Adrenal gland (tissue), 12 donors: ENCODE data around the gene CLMN. TPM values are rescaled to one million over a fixed set of nuclear protein-coding genes. Genes with fewer than 3 reads are reported as not detected.
A peak's percentile ranks its signal among the peaks of the same experiment; 100 is the strongest.

Experiments used
- DNase-seq, 7 donors: peaks; one replicate each; pipeline ENCODE4 v3.0.0-alpha.2; 2019 to 2020
- H3K27ac ChIP-seq, 5 donors: fragments of 200-600 bp; sonication (generic) in 4 of 5; 1 replicate in 3 of 5; 2 replicates in 2 of 5; pipeline versions ENCODE4 v1.5.1 to v1.8.0; 2016 to 2020; ENCODE audit warnings: mild to moderate bottlenecking in 1 of 5
- H3K27me3 ChIP-seq: fragments of 200-600 bp; 2 replicates; pipeline ENCODE4 v1.8.0; 2021
- H3K36me3 ChIP-seq, 2 donors: fragments of 200-600 bp; replicated peaks in 1 of 2; 1 replicate in 1 of 2; 2 replicates in 1 of 2; pipeline versions ENCODE4 v1.5.1 to v1.8.0; 2018 to 2022
- H3K4me1 ChIP-seq, 2 donors: fragments of 200-600 bp; replicated peaks in 1 of 2; 1 replicate in 1 of 2; 2 replicates in 1 of 2; pipeline versions ENCODE4 v1.5.1 to v1.8.0; 2018 to 2021
- H3K4me3 ChIP-seq, 4 donors: fragments of 200-600 bp; sonication (generic) in 3 of 4; one replicate each; pipeline ENCODE4 v1.5.1; 2016 to 2018
- H3K9me3 ChIP-seq, 3 donors: fragments of 200-600 bp; sonication (generic) in 1 of 3; replicated peaks in 1 of 3; 1 replicate in 2 of 3; 2 replicates in 1 of 3; pipeline versions ENCODE4 v1.5.1 to v1.8.0; 2016 to 2021
- CTCF ChIP-seq, 6 experiments: fragments of 450-650 bp in 4 of 6; fragments of 200-600 bp in 2 of 6; sonication (generic) in 1 of 6; IDR thresholded peaks; 1 replicate in 5 of 6; 2 replicates in 1 of 6; pipeline versions ENCODE4 v1.5.1 to v1.8.0; 2016 to 2021; ENCODE audit warnings: antibody characterized with exemption in 6 of 6, mild to moderate bottlenecking in 2 of 6, moderate library complexity in 1 of 6
- POLR2A ChIP-seq, 2 donors: fragments of 450-650 bp; IDR thresholded peaks; one replicate each; pipeline ENCODE4 v1.6.1; 2017; ENCODE audit warnings: antibody characterized with exemption in 2 of 2, mild to moderate bottlenecking in 2 of 2, moderate library complexity in 1 of 2
- WGBS, 4 donors: extraction: QIAGEN DNeasy Blood & Tissue Kit in 2 of 4; methylation state at CpG; one replicate each; pipeline versions ENCODE4 v1.1.5 to v1.1.7; 2013 to 2017; 5-methylcytosine and 5-hydroxymethylcytosine counted together
- intact Hi-C, 2 donors: fragments of 100-400 bp; cut with DNase I; formaldehyde crosslinking; loops; one replicate each; pipeline versions ENCODE4 v1.14.1 to v1.15.0; 2022 to 2023
- polyA plus RNA-seq, 3 donors: library from polyadenylated mRNA; stranded (reverse); fragments of 200-250 nt in 2 of 3; fragments of 350-450 nt in 1 of 3; fragmentation: Illumina TruSeq in 1 of 3; extraction: RNeasy Lipid Tissue Mini Kit (QIAGEN cat#74804) in 1 of 3; gene quantifications; one replicate each; pipeline ENCODE4 v1.2.3, GENCODE V29; 2013 to 2014
- total RNA-seq, 9 donors: library from RNA; depleted of rRNA in 4 of 9; stranded (reverse); fragments of >200 nt in 4 of 9; fragments of 120-200 nt in 1 of 9; fragmentation: NEBNext Ultra II Directional in 1 of 9; extraction: Animal tissue kit (Norgen Biotek cat#: 25700) in 1 of 9; gene quantifications; one replicate each; pipeline versions ENCODE4 v1.1.0 to v1.2.4, GENCODE V29; 2013 to 2023
- donor health status: healthy with polysubstance abuse.
- donor health status: Bipolar disorder and iron deficiency.
- donor health status: DM: yes; HTN: yes; CAD: no.
- donor health status: DM: no; HTN: no; CAD: no.
- donor health status: DM: no; HTN: no; CAD: no.
- donor health status: DM: yes; HTN: yes; CAD: no.

The CLMN gene
- total and polyA plus RNA-seq, 12 donors: 2.7 to 9.5 (median 4.9) TPM

DNA sequence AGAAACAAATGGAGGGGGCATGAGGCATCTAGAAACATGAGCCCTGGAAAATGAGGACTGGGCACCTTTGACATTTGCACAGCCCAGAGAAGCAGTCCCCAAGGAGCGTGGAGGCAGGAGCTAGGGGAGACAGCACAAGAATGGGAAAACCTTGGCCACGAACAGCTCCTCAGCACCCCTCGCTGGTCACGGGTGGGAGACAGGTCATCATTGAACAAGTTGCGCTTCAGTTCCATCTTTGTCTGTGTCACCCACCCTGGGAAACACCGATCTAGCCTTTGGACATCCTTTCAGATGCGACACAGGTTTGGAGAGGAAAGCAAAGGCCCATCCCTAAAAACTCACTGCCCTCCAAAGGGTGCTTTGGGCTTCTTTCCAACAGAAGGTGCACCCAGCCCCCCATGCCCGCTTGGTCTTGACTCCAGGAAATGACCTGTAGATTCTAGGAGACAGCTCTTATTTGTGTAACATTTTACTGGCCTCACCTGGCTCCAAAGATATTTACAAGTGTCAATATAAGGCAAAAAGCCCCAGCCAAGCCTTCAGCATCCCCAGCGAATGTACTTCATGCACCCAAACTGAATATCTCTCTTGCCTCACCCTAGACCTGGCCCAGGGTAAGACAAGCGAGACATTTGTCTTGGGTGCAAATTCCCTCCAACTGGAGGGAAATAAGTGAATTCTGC is 28.8 kb upstream of the CLMN start:
- no peaks in the 10 kb centered on the region for H3K4me1 ChIP-seq
- TF ChIP-seq POLR2A (IDR thresholded peaks at IDR 0.05) (no peak), CTCF (IDR thresholded peaks at IDR 0.05) (no peak)
- H3K4me3 ChIP-seq: no peak overlapping the region
- no peaks in the 10 kb centered on the region for H3K27me3 ChIP-seq
- intact Hi-C loops: no loop called here
- 78 to 85% (median 82%) methylated on average over 10 of the region's 10 CpGs for WGBS, 4 donors
- no peaks in the 10 kb centered on the region for H3K36me3 ChIP-seq
- H3K9me3 ChIP-seq: no peaks in the 10 kb centered on the region
- peak in 1 of 7 donors; percentile 36 for DNase-seq
- H3K27ac ChIP-seq: no peak overlapping the region

GRCh38 chr14:95346820-95347219 is 27.1 kb upstream of the CLMN start:
- 89 to 100% (median 96%) methylated on average over 1 of the region's 1 CpG for WGBS, 4 donors
- intact Hi-C loops: no loop called here
- peak in 1 of 7 donors; percentile 9 for DNase-seq
- no peaks in the 10 kb centered on the region for H3K36me3 ChIP-seq
- no peaks in the 10 kb centered on the region for H3K4me1 ChIP-seq
- no peak for TF ChIP-seq POLR2A (IDR thresholded peaks at IDR 0.05)
- TF ChIP-seq CTCF (IDR thresholded peaks at IDR 0.05): no peak
- no peak overlapping the region for H3K4me3 ChIP-seq
- no peaks in the 10 kb centered on the region for H3K27me3 ChIP-seq
- H3K27ac ChIP-seq: no peak overlapping the region
- H3K9me3 ChIP-seq: no peaks in the 10 kb centered on the region

GRCh38 chr14:95346266-95346665 is 26.6 kb upstream of the CLMN start:
- Histone ChIP-seq H3K4me3 (no peak overlapping the region), H3K4me1 (no peaks in the 10 kb centered on the region), H3K27ac (no peak overlapping the region), H3K36me3 (no peaks in the 10 kb centered on the region), H3K27me3 (no peaks in the 10 kb centered on the region), H3K9me3 (no peaks in the 10 kb centered on the region)
- 90 to 95% (median 93%) methylated on average over 8 of the region's 8 CpGs for WGBS, 4 donors
- peak in 1 of 7 donors; percentile 4 for DNase-seq
- intact Hi-C loops: no loop called here
- TF ChIP-seq POLR2A (IDR thresholded peaks at IDR 0.05) (no peak), CTCF (IDR thresholded peaks at IDR 0.05) (no peak)

GRCh38 chr14:95345032-95345431 is 25.3 kb upstream of the CLMN start:
- no peaks in the 10 kb centered on the region for H3K4me1 ChIP-seq
- no peaks in the 10 kb centered on the region for H3K36me3 ChIP-seq
- H3K27me3 ChIP-seq: no peaks in the 10 kb centered on the region
- no peak overlapping the region for H3K4me3 ChIP-seq
- TF ChIP-seq CTCF (IDR thresholded peaks at IDR 0.05) (no peak), POLR2A (IDR thresholded peaks at IDR 0.05) (no peak)
- intact Hi-C loops: no loop called here
- H3K9me3 ChIP-seq: no peaks in the 10 kb centered on the region
- 80 to 83% (median 81%) methylated on average over 5 of the region's 5 CpGs for WGBS, 4 donors
- no peak overlapping the region for H3K27ac ChIP-seq
- DNase-seq: peak in 1 of 7 donors; percentile 6
